ENCODE data around the gene KSR2.

The KSR2 gene

DNA sequence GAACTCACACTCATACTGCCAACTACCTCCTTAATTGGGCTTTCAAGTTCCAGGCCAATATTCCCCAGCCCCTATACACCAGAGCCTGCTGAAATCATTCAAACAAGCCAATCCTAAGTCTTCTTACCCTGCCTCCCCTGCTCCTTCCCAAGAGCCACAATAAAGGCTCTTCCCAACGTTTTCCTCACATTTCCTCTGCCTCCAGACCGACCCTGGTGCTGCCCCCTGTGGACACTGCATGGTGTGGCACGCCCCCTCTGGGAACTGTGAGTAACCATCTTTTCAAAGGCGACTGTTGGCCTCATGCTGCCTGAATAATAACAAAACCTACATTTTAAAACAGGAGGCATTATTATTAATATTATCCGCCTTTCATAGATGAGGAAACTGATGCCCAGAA, 495.8 kb downstream of the KSR2 start:
- Mint-ChIP-seq H3K4me1 (no peaks in the 10 kb centered on the region), H3K4me3 (no peak overlapping the region), H3K9me3 (peaks cover 5% of the 10 kb centered on the region), H3K27me3 (ENCODE audit: low read depth, poor library complexity) (peaks cover 36% of the 10 kb centered on the region), H3K36me3 (ENCODE audit: low read depth) (no peaks in the 10 kb centered on the region), H3K27ac (no peak overlapping the region)
- TF ChIP-seq, protein P1, sequence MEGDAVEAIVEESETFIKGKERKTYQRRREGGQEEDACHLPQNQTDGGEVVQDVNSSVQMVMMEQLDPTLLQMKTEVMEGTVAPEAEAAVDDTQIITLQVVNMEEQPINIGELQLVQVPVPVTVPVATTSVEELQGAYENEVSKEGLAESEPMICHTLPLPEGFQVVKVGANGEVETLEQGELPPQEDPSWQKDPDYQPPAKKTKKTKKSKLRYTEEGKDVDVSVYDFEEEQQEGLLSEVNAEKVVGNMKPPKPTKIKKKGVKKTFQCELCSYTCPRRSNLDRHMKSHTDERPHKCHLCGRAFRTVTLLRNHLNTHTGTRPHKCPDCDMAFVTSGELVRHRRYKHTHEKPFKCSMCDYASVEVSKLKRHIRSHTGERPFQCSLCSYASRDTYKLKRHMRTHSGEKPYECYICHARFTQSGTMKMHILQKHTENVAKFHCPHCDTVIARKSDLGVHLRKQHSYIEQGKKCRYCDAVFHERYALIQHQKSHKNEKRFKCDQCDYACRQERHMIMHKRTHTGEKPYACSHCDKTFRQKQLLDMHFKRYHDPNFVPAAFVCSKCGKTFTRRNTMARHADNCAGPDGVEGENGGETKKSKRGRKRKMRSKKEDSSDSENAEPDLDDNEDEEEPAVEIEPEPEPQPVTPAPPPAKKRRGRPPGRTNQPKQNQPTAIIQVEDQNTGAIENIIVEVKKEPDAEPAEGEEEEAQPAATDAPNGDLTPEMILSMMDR (IDR thresholded peaks at IDR 0.05): peak; percentile 64
- DNase-seq: peak; percentile 63

DNA sequence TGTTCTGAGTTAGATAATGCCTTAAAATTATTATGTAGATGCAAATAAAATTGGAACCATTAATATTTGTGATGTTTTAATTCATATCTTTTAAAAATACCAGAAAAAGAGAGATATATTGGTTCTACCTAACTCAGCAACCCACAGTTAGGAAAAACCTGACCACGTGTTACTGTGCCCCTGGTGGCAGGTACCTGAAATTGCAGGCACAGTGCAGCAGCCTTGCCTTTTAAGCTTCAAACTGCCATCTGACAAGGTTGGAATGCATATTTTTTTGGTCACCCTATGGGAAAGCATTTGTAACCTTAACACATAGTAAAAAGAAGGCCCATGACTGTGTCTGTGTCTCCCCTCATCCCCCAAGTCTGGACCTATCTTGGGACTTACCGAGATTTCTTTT, 498.0 kb downstream of the KSR2 start:
- DNase-seq: no peak
- H3K27me3 Mint-ChIP-seq (ENCODE audit: low read depth, poor library complexity): peaks cover 21% of the 10 kb centered on the region
- no peak overlapping the region for H3K27ac Mint-ChIP-seq
- H3K4me1 Mint-ChIP-seq: peaks cover 8% of the 10 kb centered on the region
- no peaks in the 10 kb centered on the region for H3K36me3 Mint-ChIP-seq (ENCODE audit: low read depth)
- H3K4me3 Mint-ChIP-seq: no peak overlapping the region
- TF ChIP-seq, protein P1 (IDR thresholded peaks at IDR 0.05): peak; percentile 47
- H3K9me3 Mint-ChIP-seq: peaks cover 5% of the 10 kb centered on the region

DNA sequence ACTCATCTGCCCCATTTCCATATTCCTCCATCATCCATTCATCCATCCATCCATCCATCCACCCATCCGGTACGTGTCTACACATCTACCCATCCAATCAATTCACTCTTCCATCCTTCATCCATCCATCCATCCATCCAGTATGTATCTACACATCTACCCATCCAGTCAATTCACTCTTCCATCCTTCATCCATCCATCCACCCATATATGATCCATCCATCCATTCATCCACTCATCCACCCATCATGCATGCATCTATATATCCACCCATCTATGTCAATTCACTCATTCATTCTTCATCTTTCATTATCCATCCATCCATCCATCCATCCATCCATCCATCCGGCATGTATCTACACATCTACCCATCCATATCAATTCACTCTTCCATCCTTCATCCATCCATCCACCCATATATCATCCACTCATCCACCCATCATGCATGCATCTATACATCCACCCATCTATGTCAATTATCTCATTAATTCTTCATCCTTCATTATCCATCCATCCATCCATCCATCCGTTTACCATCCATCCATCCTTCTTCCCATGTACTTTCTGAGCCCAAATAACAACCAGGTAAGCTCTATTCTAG, 498.8 kb downstream of the KSR2 start:
- TF ChIP-seq, protein P1 (IDR thresholded peaks at IDR 0.05): no peak
- no peaks in the 10 kb centered on the region for H3K36me3 Mint-ChIP-seq (ENCODE audit: low read depth)
- DNase-seq: no peak
- H3K27ac Mint-ChIP-seq: no peak overlapping the region
- H3K9me3 Mint-ChIP-seq: peaks cover 5% of the 10 kb centered on the region
- H3K4me1 Mint-ChIP-seq: peaks cover 8% of the 10 kb centered on the region
- H3K4me3 Mint-ChIP-seq: no peak overlapping the region
- peaks cover 16% of the 10 kb centered on the region for H3K27me3 Mint-ChIP-seq (ENCODE audit: low read depth, poor library complexity)

DNA sequence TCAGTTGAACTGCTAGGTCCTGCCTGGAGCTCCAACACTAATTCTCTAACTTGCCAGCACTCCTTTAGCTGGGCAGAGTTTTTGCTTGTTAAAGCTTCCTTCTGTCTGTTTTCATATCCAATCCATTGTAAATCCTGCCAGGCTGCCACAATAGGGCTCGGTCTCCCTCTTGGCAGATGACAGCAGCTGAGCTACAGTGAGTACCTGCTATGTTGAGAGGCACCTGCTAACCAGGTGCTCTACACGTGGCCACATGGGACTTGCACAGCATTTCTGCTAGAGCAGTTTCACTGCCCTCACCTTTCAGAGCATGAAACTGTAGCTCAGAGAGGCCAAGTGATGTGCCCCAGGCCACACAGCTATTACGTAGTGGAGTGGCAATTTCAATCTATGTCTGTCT, 500.8 kb downstream of the KSR2 start:
- Mint-ChIP-seq H3K9me3 (peaks cover 5% of the 10 kb centered on the region), H3K4me3 (no peak overlapping the region), H3K27me3 (ENCODE audit: low read depth, poor library complexity) (peaks cover 22% of the 10 kb centered on the region), H3K36me3 (ENCODE audit: low read depth) (no peaks in the 10 kb centered on the region), H3K4me1 (peaks cover 25% of the 10 kb centered on the region), H3K27ac (no peak overlapping the region)
- no peak for DNase-seq
- TF ChIP-seq, protein P1 (IDR thresholded peaks at IDR 0.05): no peak

DNA sequence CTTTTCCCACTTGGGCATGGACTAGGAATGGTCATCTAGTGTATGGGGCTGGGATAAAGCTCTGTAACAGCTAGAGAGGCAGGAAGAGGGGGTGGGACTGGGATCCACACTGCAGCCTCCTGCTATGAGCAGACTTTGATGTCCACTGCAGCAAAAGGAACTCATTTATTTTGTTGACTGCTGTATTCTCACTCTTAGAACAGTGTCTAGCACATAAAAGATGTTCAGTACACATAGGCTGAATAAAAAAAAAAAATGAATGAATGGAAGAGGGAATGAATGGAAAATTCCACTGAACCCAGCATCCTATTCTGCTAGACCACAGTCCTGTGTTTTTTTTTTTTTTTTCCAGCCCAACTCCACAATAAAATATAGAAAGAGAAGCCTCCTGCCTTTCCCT, 501.2 kb downstream of the KSR2 start:
- no peak overlapping the region for H3K4me3 Mint-ChIP-seq
- H3K27me3 Mint-ChIP-seq (ENCODE audit: low read depth, poor library complexity): peaks cover 22% of the 10 kb centered on the region
- H3K27ac Mint-ChIP-seq: no peak overlapping the region
- H3K9me3 Mint-ChIP-seq: peaks cover 5% of the 10 kb centered on the region
- no peaks in the 10 kb centered on the region for H3K36me3 Mint-ChIP-seq (ENCODE audit: low read depth)
- TF ChIP-seq, protein P1 (IDR thresholded peaks at IDR 0.05): no peak
- H3K4me1 Mint-ChIP-seq: peaks cover 30% of the 10 kb centered on the region
- no peak for DNase-seq

DNA sequence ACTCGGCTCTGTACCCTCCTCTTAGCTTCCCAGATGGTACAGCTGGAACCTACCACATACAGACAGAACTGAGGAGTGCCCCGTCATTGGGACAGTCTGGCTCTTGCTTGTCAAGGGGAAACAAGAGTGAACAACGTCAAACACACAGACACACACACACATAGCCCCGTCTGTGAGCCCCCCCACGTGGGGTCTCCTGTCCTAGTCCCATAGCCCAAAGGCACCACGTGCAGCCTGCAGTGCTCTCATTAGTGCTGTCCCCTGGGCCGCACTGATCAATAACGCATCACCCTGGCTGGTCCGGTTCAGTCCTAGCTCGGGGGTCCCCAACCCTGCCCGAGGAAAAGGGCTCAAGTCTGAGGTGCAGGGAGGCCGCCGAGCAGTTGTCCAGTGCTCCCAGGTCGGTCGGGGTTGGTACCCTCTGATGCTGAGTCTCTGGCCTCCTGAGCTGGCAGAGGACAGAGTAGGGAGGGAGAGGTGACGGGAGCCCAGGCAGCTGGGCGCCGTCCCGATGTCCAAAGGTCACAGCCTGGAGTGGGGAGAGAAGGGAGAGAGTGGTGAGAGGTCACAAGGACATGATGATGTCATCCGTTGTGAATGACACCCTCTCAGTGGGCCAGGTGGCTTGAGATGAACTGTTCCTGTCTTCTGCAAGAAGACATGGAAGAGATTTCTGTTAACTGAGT, 502.0 kb downstream of the KSR2 start:
- TF ChIP-seq, protein P1 (IDR thresholded peaks at IDR 0.05): no peak
- no peak for DNase-seq
- Mint-ChIP-seq H3K9me3 (peaks cover 10% of the 10 kb centered on the region), H3K27me3 (ENCODE audit: low read depth, poor library complexity) (peaks cover 23% of the 10 kb centered on the region), H3K4me3 (no peak overlapping the region), H3K36me3 (ENCODE audit: low read depth) (no peaks in the 10 kb centered on the region), H3K27ac (no peak overlapping the region), H3K4me1 (peaks cover 37% of the 10 kb centered on the region)
